ENCODE measurements around the gene DENND4B. TPM values are rescaled to one million over a fixed set of nuclear protein-coding genes. Genes with fewer than 3 reads are reported as not detected.
A peak's percentile ranks its signal among the peaks of the same experiment; 100 is the strongest.

The DENND4B gene, protein sequence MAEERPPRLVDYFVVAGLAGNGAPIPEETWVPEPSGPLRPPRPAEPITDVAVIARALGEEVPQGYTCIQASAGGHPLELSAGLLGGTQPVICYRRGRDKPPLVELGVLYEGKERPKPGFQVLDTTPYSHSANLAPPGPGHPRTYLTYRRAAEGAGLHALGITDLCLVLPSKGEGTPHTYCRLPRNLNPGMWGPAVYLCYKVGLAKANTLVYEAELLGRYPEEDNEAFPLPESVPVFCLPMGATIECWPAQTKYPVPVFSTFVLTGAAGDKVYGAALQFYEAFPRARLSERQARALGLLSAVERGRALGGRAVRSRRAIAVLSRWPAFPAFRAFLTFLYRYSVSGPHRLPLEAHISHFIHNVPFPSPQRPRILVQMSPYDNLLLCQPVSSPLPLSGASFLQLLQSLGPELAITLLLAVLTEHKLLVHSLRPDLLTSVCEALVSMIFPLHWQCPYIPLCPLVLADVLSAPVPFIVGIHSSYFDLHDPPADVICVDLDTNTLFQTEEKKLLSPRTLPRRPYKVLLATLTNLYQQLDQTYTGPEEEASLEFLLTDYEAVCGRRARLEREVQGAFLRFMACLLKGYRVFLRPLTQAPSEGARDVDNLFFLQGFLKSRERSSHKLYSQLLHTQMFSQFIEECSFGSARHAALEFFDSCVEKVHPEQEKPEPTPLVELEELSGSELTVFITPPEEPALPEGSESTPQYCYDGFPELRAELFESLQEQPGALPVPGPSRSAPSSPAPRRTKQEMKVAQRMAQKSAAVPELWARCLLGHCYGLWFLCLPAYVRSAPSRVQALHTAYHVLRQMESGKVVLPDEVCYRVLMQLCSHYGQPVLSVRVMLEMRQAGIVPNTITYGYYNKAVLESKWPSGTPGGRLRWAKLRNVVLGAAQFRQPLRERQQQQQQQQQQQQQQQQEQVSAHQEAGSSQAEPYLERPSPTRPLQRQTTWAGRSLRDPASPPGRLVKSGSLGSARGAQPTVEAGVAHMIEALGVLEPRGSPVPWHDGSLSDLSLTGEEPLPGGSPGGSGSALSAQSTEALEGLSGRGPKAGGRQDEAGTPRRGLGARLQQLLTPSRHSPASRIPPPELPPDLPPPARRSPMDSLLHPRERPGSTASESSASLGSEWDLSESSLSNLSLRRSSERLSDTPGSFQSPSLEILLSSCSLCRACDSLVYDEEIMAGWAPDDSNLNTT (N-terminal part only)
- total RNA-seq, result 44.6 TPM
- long read RNA-seq, partial matches to known transcripts, result 62 of 70 reads
- long read RNA-seq, other reads (novel, unspliced or antisense), result 8 of 70 reads

DNA sequence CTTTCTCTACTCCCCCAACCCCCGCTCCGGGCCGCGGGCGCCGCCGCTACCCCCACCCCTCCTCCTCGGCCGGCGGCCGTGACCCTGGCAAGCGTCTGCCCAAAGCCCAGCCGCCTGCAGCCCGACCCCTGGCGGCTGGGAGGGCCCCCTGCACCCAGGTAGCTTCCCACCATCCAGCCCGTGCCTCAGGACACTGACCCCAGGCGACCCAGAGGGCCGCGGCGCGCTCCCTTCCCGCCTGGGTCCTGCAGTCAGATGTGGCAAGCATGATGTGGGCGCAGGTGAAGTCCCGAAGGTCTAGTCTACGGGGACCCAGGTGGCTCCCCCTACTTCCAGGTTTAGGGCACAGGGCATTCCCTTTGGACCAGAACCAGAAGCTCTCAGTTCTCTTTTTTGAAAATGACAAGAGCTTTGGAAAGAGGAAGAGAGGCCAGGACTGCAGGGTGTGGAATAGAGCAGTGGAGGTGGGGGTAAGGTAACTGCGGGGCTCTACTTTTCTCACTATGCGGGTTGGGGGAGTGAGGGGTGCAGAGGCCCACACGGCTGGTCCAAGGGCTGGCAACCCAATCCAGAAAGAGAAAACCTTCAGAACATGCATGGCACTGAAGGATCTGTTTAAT is at the start of gene DENND4B:
TSS of gene DENND4B (minus strand) at position 97 of the 620 bp plus-strand sequence. CDS start 2,344 bp downstream, outside the sequence.
- intact Hi-C loops (cut with micrococcal nuclease), result no loop called here
- TF ChIP-seq, protein P1, sequence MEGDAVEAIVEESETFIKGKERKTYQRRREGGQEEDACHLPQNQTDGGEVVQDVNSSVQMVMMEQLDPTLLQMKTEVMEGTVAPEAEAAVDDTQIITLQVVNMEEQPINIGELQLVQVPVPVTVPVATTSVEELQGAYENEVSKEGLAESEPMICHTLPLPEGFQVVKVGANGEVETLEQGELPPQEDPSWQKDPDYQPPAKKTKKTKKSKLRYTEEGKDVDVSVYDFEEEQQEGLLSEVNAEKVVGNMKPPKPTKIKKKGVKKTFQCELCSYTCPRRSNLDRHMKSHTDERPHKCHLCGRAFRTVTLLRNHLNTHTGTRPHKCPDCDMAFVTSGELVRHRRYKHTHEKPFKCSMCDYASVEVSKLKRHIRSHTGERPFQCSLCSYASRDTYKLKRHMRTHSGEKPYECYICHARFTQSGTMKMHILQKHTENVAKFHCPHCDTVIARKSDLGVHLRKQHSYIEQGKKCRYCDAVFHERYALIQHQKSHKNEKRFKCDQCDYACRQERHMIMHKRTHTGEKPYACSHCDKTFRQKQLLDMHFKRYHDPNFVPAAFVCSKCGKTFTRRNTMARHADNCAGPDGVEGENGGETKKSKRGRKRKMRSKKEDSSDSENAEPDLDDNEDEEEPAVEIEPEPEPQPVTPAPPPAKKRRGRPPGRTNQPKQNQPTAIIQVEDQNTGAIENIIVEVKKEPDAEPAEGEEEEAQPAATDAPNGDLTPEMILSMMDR (IDR thresholded peaks at IDR 0.05; ENCODE audit: borderline replicate concordance), result peak; percentile 96

GRCh38 chr1:153995640-153996039 is 49.1 kb upstream of the DENND4B start:
- Histone ChIP-seq H3K27me3 (ENCODE audit: low read depth) (no peaks in the 10 kb centered on the region), H3K4me1 (peaks cover 38% of the 10 kb centered on the region), H3K27ac (replicated peaks) (no peak overlapping the region), H3K36me3 (peaks cover 48% of the 10 kb centered on the region), H3K9me3 (replicated peaks) (no peaks in the 10 kb centered on the region), H3K4me3 (no peak overlapping the region)
- intact Hi-C loops (cut with micrococcal nuclease), result no loop called here
- DNase-seq, result no peak
- TF ChIP-seq, protein P1 (IDR thresholded peaks at IDR 0.05; ENCODE audit: borderline replicate concordance), result no peak

More for the DNA sequence above, at the start of gene DENND4B:
- peak within 1 kb of the TSS; percentile 99 for H3K27ac ChIP-seq (replicated peaks)
- DNase-seq, result peak; percentile 85
- peaks cover 55% of the 10 kb centered on the region for H3K36me3 ChIP-seq
- peaks cover 43% of the 10 kb centered on the region for H3K4me1 ChIP-seq
- H3K9me3 ChIP-seq (replicated peaks), result no peaks in the 10 kb centered on the region
- peak within 1 kb of the TSS; percentile 91 for H3K4me3 ChIP-seq
- H3K27me3 ChIP-seq (ENCODE audit: low read depth), result no peaks in the 10 kb centered on the region

- no peak overlapping the region for H3K4me3 ChIP-seq
- peaks cover 48% of the 10 kb centered on the region for H3K36me3 ChIP-seq
- H3K27me3 ChIP-seq (ENCODE audit: low read depth), result no peaks in the 10 kb centered on the region
- H3K27ac ChIP-seq (replicated peaks), result no peak overlapping the region
- H3K9me3 ChIP-seq (replicated peaks), result no peaks in the 10 kb centered on the region
- TF ChIP-seq, protein P1 (IDR thresholded peaks at IDR 0.05; ENCODE audit: borderline replicate concordance), result no peak
- intact Hi-C loops (cut with micrococcal nuclease), result no loop called here
- H3K4me1 ChIP-seq, result peaks cover 40% of the 10 kb centered on the region
- DNase-seq, result no peak
Measured at GRCh38 chr1:153995202-153995601, 48.7 kb upstream of the DENND4B start.

- Histone ChIP-seq H3K9me3 (replicated peaks) (no peaks in the 10 kb centered on the region), H3K4me1 (peaks cover 46% of the 10 kb centered on the region), H3K4me3 (peak overlapping the region; percentile 99), H3K36me3 (peaks cover 48% of the 10 kb centered on the region), H3K27ac (replicated peaks) (peak overlapping the region; percentile 98), H3K27me3 (ENCODE audit: low read depth) (no peaks in the 10 kb centered on the region)
- no peak for DNase-seq
- TF ChIP-seq, protein P1 (IDR thresholded peaks at IDR 0.05; ENCODE audit: borderline replicate concordance), result no peak
- intact Hi-C loops (cut with micrococcal nuclease), result no loop called here
Measured at GRCh38 chr1:153991806-153992205, 45.3 kb upstream of the DENND4B start.
